SH-SY5Y (cell line): ENCODE data around the gene SNTG2.

Experiments used
- GATA2 ChIP-seq: IDR thresholded peaks from 2 replicates; pipeline ENCODE4 v1.6.1; 2011; ENCODE audit warnings: mild to moderate bottlenecking, low read depth, low read length
- GATA3 ChIP-seq: IDR thresholded peaks from 2 replicates; pipeline ENCODE4 v1.6.1; 2011; ENCODE audit warnings: low read depth, mild to moderate bottlenecking, low read length, moderate library complexity

DNA sequence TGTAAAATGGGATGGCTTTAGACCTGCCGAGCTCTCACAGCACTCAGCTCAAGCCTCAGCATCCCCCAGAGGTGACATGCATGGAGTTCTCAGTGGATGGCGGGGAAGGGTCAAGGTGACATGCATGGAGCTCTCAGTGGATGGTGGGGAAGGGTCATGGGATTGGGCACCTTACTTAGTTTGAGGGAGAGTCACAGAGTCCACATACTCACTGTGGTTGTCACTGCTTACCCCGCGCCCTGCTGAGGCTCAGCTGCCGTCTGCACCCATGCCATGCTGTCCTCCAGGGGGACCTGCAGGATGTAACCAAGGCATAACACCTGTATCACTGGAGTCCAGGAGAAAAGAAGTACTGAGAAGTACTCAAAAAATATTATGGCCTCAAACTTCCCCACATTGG, 350.4 kb downstream of the SNTG2 start:
- no peak for TF ChIP-seq GATA2
- no peak for TF ChIP-seq GATA3
